Activated T-cell treated with anti-CD3 and anti-CD28 coated beads, Interleukin-2, amount 50 U/mL, for 24 hours (primary cell): Measurements from ENCODE around the gene CNN3.

Experiments used
- DNase-seq: peaks from one replicate; pipeline ENCODE4 v3.0.0-alpha.2; 2020
- H3K27ac Mint-ChIP-seq: 2 replicates; pipeline ENCODE4 v1.8.0; 2020; ENCODE audit warnings: mild to moderate bottlenecking, mixed read lengths
- H3K27me3 Mint-ChIP-seq: 2 replicates; pipeline ENCODE4 v1.8.0; 2020; ENCODE audit warnings: mixed read lengths
- H3K36me3 Mint-ChIP-seq: 2 replicates; pipeline ENCODE4 v1.8.0; 2020; ENCODE audit warnings: low read depth, mixed read lengths
- H3K4me1 Mint-ChIP-seq: 2 replicates; pipeline ENCODE4 v1.8.0; 2020; ENCODE audit warnings: low read depth, mixed read lengths
- H3K4me3 Mint-ChIP-seq: 2 replicates; pipeline ENCODE4 v1.8.0; 2020; ENCODE audit warnings: mild to moderate bottlenecking, moderate library complexity, mixed read lengths
- H3K9me3 Mint-ChIP-seq: 2 replicates; pipeline ENCODE4 v1.8.0; 2020; ENCODE audit warnings: mixed read lengths

The CNN3 gene

GRCh38 chr1:94936861-94937620 lies 10.1 kb upstream of the CNN3 start:
- no peak overlapping the region for H3K27ac Mint-ChIP-seq
- no peak overlapping the region for H3K4me3 Mint-ChIP-seq
- H3K27me3 Mint-ChIP-seq: peaks cover 6% of the 10 kb centered on the region

DNA sequence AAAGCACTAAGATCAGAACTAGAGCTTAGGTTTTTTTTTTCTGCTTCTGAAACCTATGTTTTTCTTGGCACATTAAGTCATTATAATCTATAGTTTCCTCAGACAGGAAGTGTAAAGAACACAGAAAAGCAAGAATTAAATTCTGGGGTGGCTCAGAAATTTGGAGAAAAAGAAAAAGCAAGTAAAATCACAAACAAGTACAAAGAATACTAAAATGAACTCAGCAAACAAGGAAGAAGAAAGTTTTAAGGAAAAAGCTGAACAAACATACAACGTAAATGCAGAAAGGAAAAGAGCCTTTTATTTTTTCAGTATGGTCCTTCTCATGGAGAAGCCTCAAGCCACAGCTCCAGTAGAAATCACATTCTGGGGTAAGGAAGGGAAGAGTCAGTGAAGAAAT lies 8.6 kb upstream of the CNN3 start:
- Mint-ChIP-seq H3K36me3 (no peaks in the 10 kb centered on the region), H3K27ac (no peak overlapping the region), H3K4me1 (peaks cover 4% of the 10 kb centered on the region), H3K9me3 (no peaks in the 10 kb centered on the region), H3K27me3 (peaks cover 6% of the 10 kb centered on the region), H3K4me3 (no peak overlapping the region)
- DNase-seq: no peak

More at GRCh38 chr1:94936861-94937620, 10.1 kb upstream of the CNN3 start:
- no peak for DNase-seq
- Mint-ChIP-seq H3K4me1 (peaks cover 4% of the 10 kb centered on the region), H3K9me3 (no peaks in the 10 kb centered on the region), H3K36me3 (no peaks in the 10 kb centered on the region)

DNA sequence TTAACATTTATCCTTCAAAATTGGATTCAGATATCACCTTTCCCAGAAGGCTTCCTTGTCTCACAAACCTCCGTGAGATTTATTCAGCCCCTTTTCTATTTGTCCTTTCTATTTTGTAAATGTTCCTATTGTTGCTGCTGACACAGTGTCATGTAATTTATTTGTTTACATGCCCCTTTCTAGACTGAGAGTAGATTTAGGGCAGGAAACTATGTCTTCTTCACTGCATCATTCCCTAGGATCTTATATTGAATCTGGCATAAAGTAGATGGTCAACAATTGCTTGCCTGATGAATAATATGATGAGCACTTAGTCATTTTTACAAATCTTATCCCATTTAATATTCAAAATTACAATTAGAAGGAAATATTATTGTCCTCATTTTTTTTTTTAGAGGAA lies 8.1 kb upstream of the CNN3 start:
- H3K27ac Mint-ChIP-seq: no peak overlapping the region

DNA sequence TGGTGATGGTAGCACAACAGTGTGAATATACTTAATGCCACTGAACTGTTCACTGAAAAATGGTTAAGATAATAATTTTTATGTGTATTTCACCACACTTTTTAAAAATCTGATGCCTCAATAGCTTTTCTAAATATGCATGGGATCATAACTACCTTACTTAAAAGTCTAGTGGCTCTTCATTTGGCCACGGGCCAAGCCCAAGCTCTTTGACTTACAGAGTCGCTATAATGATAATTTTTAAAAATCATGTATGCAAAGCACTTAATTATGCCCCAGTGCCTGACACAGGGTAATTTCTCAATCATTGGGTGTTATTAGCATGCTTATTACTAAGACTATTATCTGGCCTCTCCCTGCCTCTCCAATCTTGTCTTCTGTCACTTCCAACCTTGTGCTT lies 7.6 kb upstream of the CNN3 start:
- no peaks in the 10 kb centered on the region for H3K9me3 Mint-ChIP-seq
- no peaks in the 10 kb centered on the region for H3K36me3 Mint-ChIP-seq
- no peak overlapping the region for H3K4me3 Mint-ChIP-seq
- no peak for DNase-seq
- H3K4me1 Mint-ChIP-seq: peaks cover 4% of the 10 kb centered on the region
- no peak overlapping the region for H3K27ac Mint-ChIP-seq
- H3K27me3 Mint-ChIP-seq: peaks cover 6% of the 10 kb centered on the region

More for the DNA sequence above, 8.1 kb upstream of the CNN3 start:
- H3K36me3 Mint-ChIP-seq: no peaks in the 10 kb centered on the region
- no peak overlapping the region for H3K4me3 Mint-ChIP-seq
- no peak for DNase-seq
- peaks cover 6% of the 10 kb centered on the region for H3K27me3 Mint-ChIP-seq
- no peaks in the 10 kb centered on the region for H3K9me3 Mint-ChIP-seq
- peaks cover 4% of the 10 kb centered on the region for H3K4me1 Mint-ChIP-seq

- H3K4me3 Mint-ChIP-seq: no peak overlapping the region
- no peak for DNase-seq
- H3K27ac Mint-ChIP-seq: no peak overlapping the region
- H3K4me1 Mint-ChIP-seq: peaks cover 7% of the 10 kb centered on the region
- peaks cover 20% of the 10 kb centered on the region for H3K27me3 Mint-ChIP-seq
- H3K9me3 Mint-ChIP-seq: no peaks in the 10 kb centered on the region
- H3K36me3 Mint-ChIP-seq: no peaks in the 10 kb centered on the region
These were observed 4.4 kb upstream of the CNN3 start for GRCh38 chr1:94931254-94931841.

DNA sequence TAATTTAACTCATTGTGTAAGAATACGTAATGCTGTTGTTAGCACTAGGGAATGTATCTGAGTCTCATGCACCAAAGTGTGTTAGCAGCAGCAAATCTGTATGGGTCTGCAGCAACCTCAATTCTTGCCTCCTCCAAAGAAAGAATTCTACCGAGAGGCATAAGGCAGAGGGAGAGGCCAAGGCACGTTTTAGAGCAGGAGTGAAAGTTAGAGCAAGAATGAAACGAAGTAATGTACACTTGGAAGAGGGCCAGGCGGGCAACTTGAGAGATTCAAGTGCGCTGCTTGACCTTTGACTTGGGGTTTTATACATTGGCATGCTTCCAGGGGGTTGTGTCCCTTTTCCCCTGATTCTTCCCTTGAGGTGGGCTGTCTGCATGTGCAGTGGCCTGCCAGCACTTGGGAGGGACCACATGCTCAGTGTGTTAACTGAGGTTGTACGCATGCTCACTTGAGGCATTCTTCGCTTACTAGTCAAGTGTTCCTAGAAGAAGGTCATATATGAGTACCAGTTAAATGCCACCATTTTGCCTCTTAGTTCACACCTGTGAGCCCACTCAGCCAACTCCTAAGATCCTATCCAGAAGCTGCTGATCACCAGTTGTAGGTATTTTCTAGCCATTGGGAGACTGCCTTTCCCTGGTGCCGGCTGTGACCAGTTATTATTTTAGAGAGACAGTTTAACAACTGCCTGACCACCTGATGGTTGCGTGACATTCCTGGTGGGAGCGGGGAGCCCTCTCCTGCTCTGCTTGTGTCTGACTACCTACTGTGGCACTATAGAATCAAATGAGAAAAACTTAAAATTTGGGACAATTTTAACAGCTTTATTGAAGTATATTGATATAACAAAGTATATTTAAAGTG lies 2.7 kb upstream of the CNN3 start:
- Mint-ChIP-seq H3K4me3 (no peak overlapping the region), H3K36me3 (no peaks in the 10 kb centered on the region), H3K4me1 (peaks cover 16% of the 10 kb centered on the region), H3K27me3 (peaks cover 33% of the 10 kb centered on the region), H3K9me3 (no peaks in the 10 kb centered on the region), H3K27ac (no peak overlapping the region)
- DNase-seq: no peak

DNA sequence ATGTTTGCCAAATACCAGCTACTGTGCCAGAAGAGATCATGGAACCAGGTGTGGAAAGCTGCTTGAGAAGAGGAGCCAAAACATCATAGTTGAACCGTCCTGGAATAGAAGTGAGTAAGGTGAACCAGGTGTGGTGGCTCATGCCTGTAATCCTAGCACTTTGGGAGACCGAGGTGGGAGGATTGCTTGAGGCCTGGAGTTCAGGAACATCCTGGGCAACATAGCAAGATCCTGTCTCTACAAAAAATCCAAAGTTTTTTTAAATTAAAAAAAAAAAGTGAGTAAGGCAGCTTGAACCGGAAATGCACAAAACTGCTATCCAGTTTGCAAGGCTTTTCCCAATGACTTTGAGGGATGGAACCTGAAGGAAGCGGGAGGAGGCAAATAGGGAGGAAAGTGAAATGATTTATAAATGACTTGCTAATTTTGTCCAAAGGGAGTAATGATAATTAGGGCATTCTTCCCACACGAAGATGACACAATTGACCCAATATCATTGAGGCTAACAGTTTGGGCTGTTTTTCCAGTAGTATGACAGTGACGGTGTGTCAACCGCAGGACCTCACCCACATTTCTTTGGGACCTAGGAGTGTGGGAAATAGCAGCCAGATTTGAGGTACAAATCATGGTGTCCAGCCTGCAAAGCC lies 1.5 kb upstream of the CNN3 start:
- Mint-ChIP-seq H3K27me3 (peaks cover 42% of the 10 kb centered on the region), H3K9me3 (no peaks in the 10 kb centered on the region), H3K4me1 (peaks cover 18% of the 10 kb centered on the region), H3K27ac (no peak overlapping the region), H3K36me3 (no peaks in the 10 kb centered on the region), H3K4me3 (no peak overlapping the region)
- DNase-seq: no peak

DNA sequence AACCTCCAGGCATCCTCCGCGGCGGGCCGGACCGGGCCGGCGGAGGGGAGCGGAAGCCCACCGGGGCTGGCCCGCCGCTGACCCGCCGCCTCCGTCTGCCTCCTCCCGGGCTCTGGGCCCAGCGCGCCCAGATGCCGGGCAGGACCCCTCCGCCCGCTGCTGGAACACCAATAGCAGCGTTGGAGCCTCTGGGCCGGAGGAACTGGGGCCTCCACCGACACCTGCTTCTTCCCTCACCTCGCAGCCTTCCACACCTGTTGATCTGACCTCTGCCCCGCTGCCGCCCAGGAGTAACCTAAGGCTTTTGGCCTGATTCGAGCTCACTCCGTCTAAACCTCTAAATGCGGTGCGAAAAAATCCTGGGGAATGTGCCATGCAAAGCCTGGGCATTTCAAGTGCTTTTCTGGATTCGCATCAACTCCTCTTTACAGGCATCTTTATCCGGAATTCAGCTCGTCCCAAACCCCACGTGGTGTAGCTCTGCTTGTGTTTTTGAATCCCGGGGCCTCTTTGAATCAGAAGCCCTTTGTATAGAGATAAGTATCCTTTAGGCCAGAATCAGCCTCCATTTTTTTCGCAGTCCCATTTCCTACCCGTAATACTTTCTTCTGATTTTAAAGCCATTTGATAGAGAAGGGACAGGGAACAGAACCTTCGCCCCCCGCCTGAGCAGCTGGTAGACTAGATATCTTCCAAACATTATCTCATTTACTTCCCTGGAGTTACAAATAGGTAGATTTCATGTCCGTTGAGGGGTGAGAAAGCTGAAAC lies 680 bp upstream of the CNN3 start:
- no peak for DNase-seq
- no peaks in the 10 kb centered on the region for H3K9me3 Mint-ChIP-seq
- H3K4me1 Mint-ChIP-seq: peaks cover 19% of the 10 kb centered on the region
- no peaks in the 10 kb centered on the region for H3K36me3 Mint-ChIP-seq
- H3K27me3 Mint-ChIP-seq: peaks cover 49% of the 10 kb centered on the region
- H3K27ac Mint-ChIP-seq: peak overlapping the region; percentile 51
- peak overlapping the region; percentile 62 for H3K4me3 Mint-ChIP-seq

- no peaks in the 10 kb centered on the region for H3K36me3 Mint-ChIP-seq
- H3K4me3 Mint-ChIP-seq: peak overlapping the region; percentile 81
- peaks cover 52% of the 10 kb centered on the region for H3K27me3 Mint-ChIP-seq
- H3K27ac Mint-ChIP-seq: peak overlapping the region; percentile 40
- H3K4me1 Mint-ChIP-seq: peaks cover 19% of the 10 kb centered on the region
- H3K9me3 Mint-ChIP-seq: no peaks in the 10 kb centered on the region
- DNase-seq: peak; percentile 60
These were observed 590 bp downstream of the CNN3 start for GRCh38 chr1:94926126-94926914.

GRCh38 chr1:94925561-94926125 lies 1.3 kb downstream of the CNN3 start:
- H3K27me3 Mint-ChIP-seq: peaks cover 52% of the 10 kb centered on the region
- peak; percentile 37 for DNase-seq
- no peaks in the 10 kb centered on the region for H3K36me3 Mint-ChIP-seq
- H3K4me3 Mint-ChIP-seq: peak overlapping the region; percentile 81
- H3K27ac Mint-ChIP-seq: peak overlapping the region; percentile 40
- H3K4me1 Mint-ChIP-seq: peaks cover 19% of the 10 kb centered on the region
- no peaks in the 10 kb centered on the region for H3K9me3 Mint-ChIP-seq

- Mint-ChIP-seq H3K36me3 (no peaks in the 10 kb centered on the region), H3K27me3 (peaks cover 52% of the 10 kb centered on the region), H3K27ac (no peak overlapping the region), H3K9me3 (no peaks in the 10 kb centered on the region), H3K4me3 (no peak overlapping the region), H3K4me1 (peaks cover 19% of the 10 kb centered on the region)
- no peak for DNase-seq
These were observed 1.9 kb downstream of the CNN3 start for GRCh38 chr1:94925004-94925403.

DNA sequence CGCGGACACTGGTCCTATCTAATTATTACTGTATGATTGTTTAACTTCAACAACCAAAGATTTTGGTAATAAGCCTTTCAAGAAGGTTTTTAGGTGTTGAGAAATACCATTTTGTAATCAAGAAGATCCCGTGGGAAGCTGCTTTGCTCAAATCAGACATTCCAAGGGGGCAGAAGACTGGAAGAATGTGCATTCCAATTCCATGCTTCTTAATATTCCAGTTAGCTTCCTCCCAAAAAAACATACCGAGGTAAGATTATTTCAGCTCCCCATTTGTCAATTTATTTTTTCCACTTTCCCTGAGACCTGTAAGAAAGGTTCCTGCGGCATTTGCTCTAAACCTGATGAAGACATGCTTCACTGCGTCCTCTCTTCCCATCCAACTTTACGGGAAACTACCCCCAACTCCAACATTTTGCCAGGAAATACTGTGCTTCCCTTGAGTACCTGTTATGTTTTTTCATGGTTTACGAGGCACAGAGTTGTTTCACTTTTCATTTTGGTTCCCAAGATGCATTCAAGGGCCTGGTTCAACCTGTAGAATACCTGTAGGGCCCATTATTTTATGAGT lies 4.1 kb downstream of the CNN3 start:
- Mint-ChIP-seq H3K4me3 (no peak overlapping the region), H3K36me3 (no peaks in the 10 kb centered on the region), H3K27me3 (peaks cover 43% of the 10 kb centered on the region), H3K4me1 (peaks cover 19% of the 10 kb centered on the region), H3K27ac (no peak overlapping the region), H3K9me3 (no peaks in the 10 kb centered on the region)
- no peak for DNase-seq

DNA sequence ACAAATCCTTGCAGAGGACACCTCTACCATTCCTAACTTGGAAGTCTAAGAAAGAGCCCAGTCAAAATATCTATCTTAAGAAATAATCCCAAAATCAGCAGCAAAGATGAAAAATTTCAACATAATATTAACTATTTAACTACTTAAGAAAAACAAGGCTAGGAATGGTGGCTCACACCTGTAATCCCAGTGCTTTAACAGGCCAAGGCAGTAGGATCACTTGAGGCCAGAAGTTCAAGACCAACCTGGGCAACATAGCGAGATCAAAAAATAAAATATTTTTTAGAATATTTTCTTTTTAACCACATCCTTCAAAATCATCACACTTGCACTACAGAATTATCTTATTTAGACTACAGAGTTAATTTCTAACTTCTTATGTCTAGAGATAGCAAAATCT lies 4.9 kb downstream of the CNN3 start:
- H3K27ac Mint-ChIP-seq: no peak overlapping the region
- H3K36me3 Mint-ChIP-seq: no peaks in the 10 kb centered on the region
- H3K9me3 Mint-ChIP-seq: no peaks in the 10 kb centered on the region
- peaks cover 15% of the 10 kb centered on the region for H3K4me1 Mint-ChIP-seq
- peaks cover 38% of the 10 kb centered on the region for H3K27me3 Mint-ChIP-seq
- H3K4me3 Mint-ChIP-seq: no peak overlapping the region
- DNase-seq: no peak
